Measurements from ENCODE around the gene TRIP13. TPM values are rescaled to one million over a fixed set of nuclear protein-coding genes. Genes with fewer than 3 reads are reported as not detected.
"Not testable (repeated sequence)": the region's sequence is repeated elsewhere in the genome, so short reads cannot be mapped to it uniquely, and the experiment has no call there.

The TRIP13 gene, protein sequence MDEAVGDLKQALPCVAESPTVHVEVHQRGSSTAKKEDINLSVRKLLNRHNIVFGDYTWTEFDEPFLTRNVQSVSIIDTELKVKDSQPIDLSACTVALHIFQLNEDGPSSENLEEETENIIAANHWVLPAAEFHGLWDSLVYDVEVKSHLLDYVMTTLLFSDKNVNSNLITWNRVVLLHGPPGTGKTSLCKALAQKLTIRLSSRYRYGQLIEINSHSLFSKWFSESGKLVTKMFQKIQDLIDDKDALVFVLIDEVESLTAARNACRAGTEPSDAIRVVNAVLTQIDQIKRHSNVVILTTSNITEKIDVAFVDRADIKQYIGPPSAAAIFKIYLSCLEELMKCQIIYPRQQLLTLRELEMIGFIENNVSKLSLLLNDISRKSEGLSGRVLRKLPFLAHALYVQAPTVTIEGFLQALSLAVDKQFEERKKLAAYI
- 19.5 and 24.0 TPM in 2 replicates for total RNA-seq (2014; rRNA removed; shearing (Covaris generic))
- 20.4 and 25.9 TPM in 2 replicates for polyA plus RNA-seq (2016; fragmentation: Nextera tagmentation; extraction: Ambion mirVana)

DNA sequence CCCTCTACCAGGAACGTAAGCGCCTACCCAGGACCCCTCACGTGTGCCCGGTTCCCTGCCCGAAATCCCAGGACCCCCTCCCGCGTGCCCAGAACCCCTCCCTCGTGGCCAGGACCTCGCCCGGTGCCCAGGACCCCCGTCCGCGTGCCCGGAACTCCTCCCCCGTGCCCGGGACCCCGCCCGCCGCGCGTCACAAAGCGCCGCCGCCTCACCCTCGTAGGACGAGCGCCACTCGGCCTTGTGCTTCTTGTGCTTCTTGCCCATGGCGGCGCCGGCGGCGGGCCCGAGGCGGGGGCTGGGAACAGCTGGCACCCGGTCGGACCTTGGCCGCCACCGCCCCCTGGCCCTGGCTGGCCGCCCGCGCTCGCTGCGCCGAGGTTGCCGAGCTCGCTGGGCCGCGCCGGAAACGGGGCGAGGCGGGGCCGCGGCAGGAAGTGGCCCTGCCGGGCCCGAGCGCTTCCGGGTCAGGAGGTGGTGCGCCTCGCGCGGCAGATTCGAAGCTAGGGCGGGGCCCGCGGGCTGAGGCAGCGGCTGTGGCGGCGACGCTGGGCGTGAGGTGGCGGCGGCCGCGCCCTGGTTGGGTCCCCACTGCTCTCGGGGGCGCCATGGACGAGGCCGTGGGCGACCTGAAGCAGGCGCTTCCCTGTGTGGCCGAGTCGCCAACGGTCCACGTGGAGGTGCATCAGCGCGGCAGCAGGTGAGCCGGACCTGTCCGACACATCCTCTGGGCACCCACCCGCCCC is at the start of gene TRIP13, which contains the start of gene BRD9:
TSS of gene TRIP13 (plus strand) at position 491 of the 743 bp plus-strand sequence. CDS start at position 606, 115 bp downstream.
TSS of gene BRD9 (minus strand) at position 408 of the 743 bp plus-strand sequence. CDS start at position 264, 144 bp downstream.
- no peak for TF ChIP-seq EZH2phosphoT487 (IDR thresholded peaks at IDR 0.05; ENCODE audit: insufficient read depth, low read depth)
- no peak for TF ChIP-seq EZH2 (IDR thresholded peaks at IDR 0.05; ENCODE audit: insufficient read depth, poor library complexity, severe bottlenecking)
- Histone ChIP-seq H3K79me2 (ENCODE audit: insufficient read depth) (peaks cover 77% of the 10 kb centered on the region), H4K20me1 (ENCODE audit: insufficient read depth) (no peaks in the 10 kb centered on the region; the same call in 1 of the 2 replicates), H3F3A (ENCODE audit: insufficient read depth) (no peaks in the 10 kb centered on the region), H3K4me3 (peak within 1 kb of the TSS; percentile 82), H3K36me3 (ENCODE audit: low read depth) (peaks cover 12% of the 10 kb centered on the region; the same call in 1 of the 2 replicates), H3K27ac (peak within 1 kb of the TSS; percentile 71), H2AFZ (peak within 1 kb of the TSS; percentile 75), H3K9me2 (ENCODE audit: insufficient read depth) (no peaks in the 10 kb centered on the region), H3K4me2 (ENCODE audit: unreplicated experiment) (peak within 1 kb of the TSS; percentile 91), H3K9ac (peak within 1 kb of the TSS; percentile 90), H3K27me3 (replicated peaks; ENCODE audit: insufficient read depth) (no peaks in the 10 kb centered on the region), H3K9me3 (ENCODE audit: low read depth) (no peaks in the 10 kb centered on the region), H3K4me1 (ENCODE audit: insufficient read depth) (peaks cover 7% of the 10 kb centered on the region; the same call in 1 of the 2 replicates)
- peak; percentile 95 for DNase-seq
- in situ Hi-C loops (cut with MboI), result no loop called here
- 1% methylated on average over 42 to 44 of the region's 91 CpGs for WGBS, 2 experiments (ENCODE audit: low coverage in 1 of 2, low lambda C conversion rate in 2 of 2, missing lambda C conversion rate in 2 of 2)

DNA sequence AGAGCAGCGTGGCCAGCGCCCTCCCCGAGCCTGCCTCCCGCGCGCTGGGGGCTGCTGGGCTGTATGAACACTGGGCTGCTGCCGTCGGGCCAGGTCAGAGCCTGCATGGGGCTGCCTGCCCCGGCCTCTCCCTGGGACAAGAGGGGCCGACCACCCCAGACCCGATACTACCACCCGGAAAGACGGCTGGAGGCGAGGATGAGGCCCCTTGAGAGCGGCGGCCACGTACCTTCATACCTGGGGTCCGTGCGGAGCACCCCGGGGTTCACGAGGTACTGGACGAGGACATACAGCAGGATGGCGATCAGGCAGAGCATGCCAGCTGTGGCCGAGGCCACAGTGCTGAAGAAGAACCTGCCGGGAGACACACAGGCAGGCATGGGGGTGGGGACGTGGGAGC is 49.3 kb upstream of the TRIP13 start:
- H3K4me2 ChIP-seq (ENCODE audit: unreplicated experiment); H2AFZ ChIP-seq; in situ Hi-C loops (cut with MboI); H3K4me1 ChIP-seq (ENCODE audit: insufficient read depth); H3K9me2 ChIP-seq (ENCODE audit: insufficient read depth); H3K36me3 ChIP-seq (ENCODE audit: low read depth); H3K27ac ChIP-seq; H4K20me1 ChIP-seq (ENCODE audit: insufficient read depth); H3K4me3 ChIP-seq; DNase-seq; H3K9ac ChIP-seq; H3K9me3 ChIP-seq (ENCODE audit: low read depth); H3K79me2 ChIP-seq (ENCODE audit: insufficient read depth); H3F3A ChIP-seq (ENCODE audit: insufficient read depth); H3K27me3 ChIP-seq (replicated peaks; ENCODE audit: insufficient read depth): not testable (repeated sequence)
- WGBS, 2 experiments (ENCODE audit: low coverage in 1 of 2, low lambda C conversion rate in 2 of 2, missing lambda C conversion rate in 2 of 2), result 80 to 88% methylated on average over 14 to 26 of the region's 26 CpGs

DNA sequence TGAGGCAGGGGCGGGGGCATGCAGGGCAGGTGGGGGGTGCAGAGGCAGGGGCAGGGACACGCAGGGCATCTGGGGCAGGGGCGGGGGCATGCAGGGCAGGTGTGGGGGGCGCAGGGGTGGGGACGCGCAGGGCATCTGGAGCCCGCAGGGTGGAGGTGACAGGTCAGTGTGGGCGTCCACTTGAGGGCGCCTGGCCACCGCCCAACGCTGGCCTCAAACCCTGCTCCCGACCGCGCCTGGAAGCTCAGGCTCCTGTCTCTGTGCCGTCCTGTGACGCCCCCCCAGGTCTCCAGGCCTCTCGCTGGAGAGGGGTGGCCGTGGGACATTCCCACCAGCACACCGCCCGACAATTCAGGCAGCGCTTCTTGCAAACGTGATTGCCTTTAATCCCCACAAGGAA is 48.8 kb upstream of the TRIP13 start:
- in situ Hi-C loops (cut with MboI), result not testable (repeated sequence)

DNA sequence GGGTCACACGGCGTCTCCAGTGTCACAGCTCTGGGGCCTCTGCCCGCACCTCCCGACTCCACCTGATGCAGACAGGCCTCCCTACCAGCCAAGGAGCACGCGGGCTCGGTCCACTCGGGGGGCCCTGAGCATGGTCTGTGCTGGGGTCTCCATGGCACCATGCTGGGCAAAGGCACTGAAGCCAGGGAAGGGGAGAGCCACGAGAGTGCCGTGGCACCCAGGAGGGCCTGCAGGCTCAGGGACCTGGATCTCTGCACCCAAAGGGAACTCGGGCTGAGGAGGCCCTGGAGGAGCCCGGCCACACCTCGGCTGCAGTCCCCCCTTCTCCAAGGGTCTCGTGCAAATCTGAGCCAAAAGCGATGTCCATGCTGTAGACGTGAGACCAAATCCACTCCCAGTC is 48.3 kb upstream of the TRIP13 start:
- WGBS, 2 experiments (ENCODE audit: low coverage in 1 of 2, low lambda C conversion rate in 2 of 2, missing lambda C conversion rate in 2 of 2), result 89 to 93% methylated on average over 12 to 16 of the region's 16 CpGs
- in situ Hi-C loops (cut with MboI), result not testable (repeated sequence)

More for the DNA sequence above, 48.8 kb upstream of the TRIP13 start:
- not testable (repeated sequence) for H3K9me2 ChIP-seq (ENCODE audit: insufficient read depth); H4K20me1 ChIP-seq (ENCODE audit: insufficient read depth); H3K79me2 ChIP-seq (ENCODE audit: insufficient read depth); H3K4me1 ChIP-seq (ENCODE audit: insufficient read depth); H2AFZ ChIP-seq; H3K27ac ChIP-seq; H3K4me3 ChIP-seq; H3K36me3 ChIP-seq (ENCODE audit: low read depth); H3K9ac ChIP-seq; DNase-seq; H3K9me3 ChIP-seq (ENCODE audit: low read depth); H3K27me3 ChIP-seq (replicated peaks; ENCODE audit: insufficient read depth); H3K4me2 ChIP-seq (ENCODE audit: unreplicated experiment); H3F3A ChIP-seq (ENCODE audit: insufficient read depth)
- 82 to 83% methylated on average over 11 to 22 of the region's 22 CpGs for WGBS, 2 experiments (ENCODE audit: low coverage in 1 of 2, low lambda C conversion rate in 2 of 2, missing lambda C conversion rate in 2 of 2)

DNA sequence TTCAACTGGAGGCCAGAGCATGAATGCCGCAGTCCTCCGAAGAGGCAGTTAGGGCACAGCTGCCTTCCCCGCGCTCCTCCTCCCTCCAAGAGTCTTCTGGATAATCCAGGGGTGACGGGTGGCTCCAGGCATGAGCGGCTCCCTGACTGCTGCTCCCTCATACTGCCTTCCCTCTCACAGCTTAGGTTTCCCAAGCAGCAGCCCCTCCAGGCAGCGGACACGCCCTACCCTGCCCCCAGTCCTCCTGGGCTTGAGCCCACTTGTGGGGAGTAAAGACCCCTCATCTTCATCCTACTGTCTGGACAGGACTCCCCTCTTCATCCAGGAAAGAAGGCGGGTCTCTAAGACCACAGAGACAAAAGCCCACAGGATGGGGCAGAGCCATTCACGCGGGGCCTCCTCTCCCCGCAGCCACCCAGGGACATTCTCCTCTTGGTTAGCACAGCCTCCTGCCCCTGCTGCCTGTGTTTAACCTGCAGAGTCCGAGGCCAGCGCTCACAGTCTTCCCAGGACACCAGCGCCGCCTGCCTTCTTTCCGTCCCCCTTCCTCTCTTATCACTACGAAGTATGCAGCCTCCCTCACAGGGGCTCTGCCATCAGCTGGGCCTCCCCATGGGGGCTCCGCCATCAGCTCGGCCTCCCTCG is 47.5 kb upstream of the TRIP13 start:
- H3K9me3 ChIP-seq (ENCODE audit: low read depth); in situ Hi-C loops (cut with MboI): not testable (repeated sequence)

More for the DNA sequence above, 48.3 kb upstream of the TRIP13 start:
- H3K4me1 ChIP-seq (ENCODE audit: insufficient read depth); H2AFZ ChIP-seq; H3K4me3 ChIP-seq; DNase-seq; H3F3A ChIP-seq (ENCODE audit: insufficient read depth); H3K27me3 ChIP-seq (replicated peaks; ENCODE audit: insufficient read depth); H3K9me2 ChIP-seq (ENCODE audit: insufficient read depth); H3K9ac ChIP-seq; H3K36me3 ChIP-seq (ENCODE audit: low read depth); H3K9me3 ChIP-seq (ENCODE audit: low read depth); H3K4me2 ChIP-seq (ENCODE audit: unreplicated experiment); H4K20me1 ChIP-seq (ENCODE audit: insufficient read depth); H3K79me2 ChIP-seq (ENCODE audit: insufficient read depth); H3K27ac ChIP-seq: not testable (repeated sequence)

DNA sequence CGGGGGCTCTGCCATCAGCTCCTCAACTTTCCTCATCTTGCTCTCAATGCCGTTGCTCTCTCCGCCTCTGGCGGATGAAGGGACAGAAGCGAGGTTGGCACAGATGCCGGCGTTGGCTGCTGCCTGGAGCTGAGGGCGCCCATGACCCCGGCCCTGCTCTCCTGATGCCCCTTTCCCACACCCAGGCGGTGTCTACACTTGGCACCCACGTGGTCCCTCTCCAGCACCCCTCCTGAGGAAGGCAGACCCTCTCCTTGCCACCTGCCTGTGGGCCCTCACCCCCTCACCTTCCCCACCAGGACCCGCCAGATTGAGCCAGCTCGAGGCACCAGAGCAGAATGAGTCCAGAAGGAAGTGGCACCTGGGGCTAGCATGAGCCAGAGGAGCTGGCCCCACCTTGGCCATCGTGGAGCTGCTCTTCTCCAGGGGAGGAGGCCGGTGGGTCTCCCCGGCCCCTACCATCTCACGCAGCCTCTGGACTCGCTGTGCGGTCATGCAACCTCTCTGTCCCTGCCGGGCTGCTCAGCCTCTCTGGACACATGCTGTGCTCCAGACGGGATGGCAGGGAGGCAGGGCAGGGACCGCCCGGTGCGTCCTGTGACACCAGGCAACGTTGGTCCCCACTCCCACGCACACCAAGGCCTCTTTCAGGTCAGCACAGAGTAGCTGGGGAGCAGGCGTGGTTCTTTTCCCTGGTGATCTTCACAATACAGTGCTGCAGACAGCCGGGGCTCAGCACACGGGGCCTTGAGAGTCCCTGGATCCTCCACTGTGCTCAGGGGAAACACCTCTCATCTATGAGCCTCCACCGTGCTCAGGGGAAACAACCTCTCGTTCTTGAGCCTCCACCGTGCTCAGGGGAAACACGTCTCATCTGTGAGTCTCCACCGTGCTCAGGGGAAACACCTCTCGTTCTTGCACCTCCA is 46.7 kb upstream of the TRIP13 start:
- H3K4me3 ChIP-seq; H3F3A ChIP-seq (ENCODE audit: insufficient read depth); H3K9me3 ChIP-seq (ENCODE audit: low read depth); H4K20me1 ChIP-seq (ENCODE audit: insufficient read depth); H3K36me3 ChIP-seq (ENCODE audit: low read depth); H3K4me2 ChIP-seq (ENCODE audit: unreplicated experiment); H3K79me2 ChIP-seq (ENCODE audit: insufficient read depth); DNase-seq; H3K4me1 ChIP-seq (ENCODE audit: insufficient read depth); H3K9ac ChIP-seq; H3K27ac ChIP-seq; H2AFZ ChIP-seq; H3K9me2 ChIP-seq (ENCODE audit: insufficient read depth); in situ Hi-C loops (cut with MboI); H3K27me3 ChIP-seq (replicated peaks; ENCODE audit: insufficient read depth): not testable (repeated sequence)
- WGBS, 2 experiments (ENCODE audit: low coverage in 1 of 2, low lambda C conversion rate in 2 of 2, missing lambda C conversion rate in 2 of 2), result 72 to 76% methylated on average over 26 to 31 of the region's 35 CpGs

More for the DNA sequence above, 47.5 kb upstream of the TRIP13 start:
- not testable (repeated sequence) for H3K27ac ChIP-seq; H3K4me2 ChIP-seq (ENCODE audit: unreplicated experiment); H3K79me2 ChIP-seq (ENCODE audit: insufficient read depth); H3K4me1 ChIP-seq (ENCODE audit: insufficient read depth); H3K9ac ChIP-seq; H3K36me3 ChIP-seq (ENCODE audit: low read depth); H3K27me3 ChIP-seq (replicated peaks; ENCODE audit: insufficient read depth); H4K20me1 ChIP-seq (ENCODE audit: insufficient read depth); H2AFZ ChIP-seq; H3F3A ChIP-seq (ENCODE audit: insufficient read depth); H3K9me2 ChIP-seq (ENCODE audit: insufficient read depth); H3K4me3 ChIP-seq; DNase-seq
- WGBS, 2 experiments (ENCODE audit: low coverage in 1 of 2, low lambda C conversion rate in 2 of 2, missing lambda C conversion rate in 2 of 2), result 76 to 80% methylated on average over 13 to 16 of the region's 21 CpGs
